HepG2 (cell line): ENCODE measurements around the gene NRSN2. TPM values are rescaled to one million over a fixed set of nuclear protein-coding genes. Genes with fewer than 3 reads are reported as not detected.

Source experiments
- EP300 ChIP-seq, 3 experiments: sonication (generic) in 1 of 3; formaldehyde crosslinking in 1 of 3; IDR thresholded peaks; 2 replicates each; pipeline versions ENCODE4 v1.5.1 to v1.6.1; 2011 to 2020; ENCODE audit warnings: low read depth in 2 of 3, low read length in 2 of 3, borderline replicate concordance in 1 of 3, improper control_type of control experiment in 1 of 3, mild to moderate bottlenecking in 1 of 3, missing genetic modification reagents in 1 of 3, moderate library complexity in 1 of 3
- GZF1 ChIP-seq: sonication (generic); formaldehyde crosslinking; IDR thresholded peaks from 2 replicates; pipeline ENCODE4 v1.5.1; 2020; ENCODE audit warnings: mild to moderate bottlenecking, missing genetic modification reagents
- HES4 ChIP-seq: sonication (generic); formaldehyde crosslinking; IDR thresholded peaks from 2 replicates; pipeline ENCODE4 v1.9.0; 2021; ENCODE audit warnings: mild to moderate bottlenecking, missing genetic modification reagents, borderline replicate concordance
- IKZF5 ChIP-seq: IDR thresholded peaks from 2 replicates; pipeline ENCODE4 v1.6.1; 2018; ENCODE audit warnings: missing genetic modification reagents, mild to moderate bottlenecking, missing compliant biosample characterization
- MNT ChIP-seq: fragments of 450-650 bp; IDR thresholded peaks from 2 replicates; pipeline ENCODE4 v1.6.1; 2016
- PRDM10 ChIP-seq: sonication (generic); formaldehyde crosslinking; IDR thresholded peaks from 2 replicates; pipeline ENCODE4 v1.4.0; 2020; ENCODE audit warnings: low read depth, missing genetic modification reagents
- SP140L ChIP-seq: sonication (generic); formaldehyde crosslinking; IDR thresholded peaks from 2 replicates; pipeline ENCODE4 v1.4.0; 2020; ENCODE audit warnings: missing genetic modification reagents, borderline replicate concordance
- SSRP1 ChIP-seq: IDR thresholded peaks from 2 replicates; pipeline ENCODE4 v1.6.1; 2016; ENCODE audit warnings: control low read depth
- ZBTB43 ChIP-seq: sonication (generic); formaldehyde crosslinking; conservative IDR thresholded peaks from 2 replicates; pipeline ENCODE4 v1.4.0; 2020; ENCODE audit warnings: missing genetic modification reagents
- ZMAT3 ChIP-seq: sonication (generic); formaldehyde crosslinking; conservative IDR thresholded peaks from 2 replicates; pipeline ENCODE4 v1.7.0; 2021; ENCODE audit warnings: missing genetic modification reagents
- ZNF574 ChIP-seq: sonication (generic); formaldehyde crosslinking; IDR thresholded peaks from 2 replicates; pipeline ENCODE4 v1.4.0; 2020; ENCODE audit warnings: missing genetic modification reagents
- ZNF878 ChIP-seq: sonication (generic); formaldehyde crosslinking; IDR thresholded peaks from 2 replicates; pipeline ENCODE4 v1.8.1; 2023; ENCODE audit warnings: mild to moderate bottlenecking, missing genetic modification reagents, moderate library complexity
- polyA plus RNA-seq, 8 experiments: library from polyadenylated mRNA; depleted of rRNA in 3 of 8; stranded (reverse) in 7 of 8; unstranded in 1 of 8; fragments of >200 nt; fragmentation: Illumina TruSeq in 4 of 8; extraction: Trizol in 4 of 8; gene quantifications; 2 replicates each; pipeline versions ENCODE4 v1.2.1 to v1.2.3, GENCODE V29; 2011 to 2016; ENCODE audit warnings: low read depth in 4 of 8, missing spikeins in 1 of 8, mixed read lengths in 1 of 8; ENCODE audit not compliant: insufficient read depth in 1 of 8
- total RNA-seq, 5 experiments: library from RNA; depleted of rRNA; stranded (reverse); fragments of >200 nt; fragmentation: Illumina TruSeq; extraction: Trizol; gene quantifications; 2 replicates each; pipeline ENCODE4 v1.2.3, GENCODE V29; 2016; ENCODE audit warnings: low read depth in 1 of 5

Gene NRSN2
- total and polyA plus RNA-seq, 2 of the 13 experiments (the other 11 are each of a cell fraction or from before 2014, with no cell fraction given), result 32.3 to 49.4 TPM

- no peak for TF ChIP-seq MNT
- no peak for TF ChIP-seq ZNF878 (CRISPR knock-in tag)
- 0 out of 2 replicates have a peak, but pooled peaks have one; percentile 35 for TF ChIP-seq HES4
- TF ChIP-seq ZBTB43 (CRISPR knock-in tag), result no peak
- peak; percentile 49 for TF ChIP-seq ZNF574 (CRISPR knock-in tag)
- TF ChIP-seq EP300 (IDR thresholded peaks at IDR 0.05; ENCODE audit: low read depth in 2 of 2, low read length in 2 of 2), result no peak
- TF ChIP-seq EP300 (CRISPR knock-in tag; IDR thresholded peaks at IDR 0.05; ENCODE audit: borderline replicate concordance), result no peak
- TF ChIP-seq SP140L (CRISPR knock-in tag), result no peak
- TF ChIP-seq PRDM10 (CRISPR knock-in tag), result peak; percentile 85
- TF ChIP-seq ZMAT3 (CRISPR knock-in tag), result no peak
- TF ChIP-seq IKZF5 (CRISPR knock-in tag), result peak; percentile 27; the same call in 1 of the 2 replicates
- TF ChIP-seq GZF1 (CRISPR knock-in tag), result no peak
- TF ChIP-seq SSRP1, result peak; percentile 69; the same call in 1 of the 2 replicates
These were observed 16.4 kb upstream of the NRSN2 start (continued) for GRCh38 chr20:330233-331149.
